HG03521 (cell line): Measurements from ENCODE around the gene SLC1A2.

Source experiments
- ATAC-seq: cut with Tn5 transposase; IDR thresholded peaks from one replicate; pipeline ENCODE4 v1.9.1; 2021; ENCODE audit warnings: mild to moderate bottlenecking, moderate library complexity; ENCODE audit not compliant: unreplicated experiment

SLC1A2 gene

DNA sequence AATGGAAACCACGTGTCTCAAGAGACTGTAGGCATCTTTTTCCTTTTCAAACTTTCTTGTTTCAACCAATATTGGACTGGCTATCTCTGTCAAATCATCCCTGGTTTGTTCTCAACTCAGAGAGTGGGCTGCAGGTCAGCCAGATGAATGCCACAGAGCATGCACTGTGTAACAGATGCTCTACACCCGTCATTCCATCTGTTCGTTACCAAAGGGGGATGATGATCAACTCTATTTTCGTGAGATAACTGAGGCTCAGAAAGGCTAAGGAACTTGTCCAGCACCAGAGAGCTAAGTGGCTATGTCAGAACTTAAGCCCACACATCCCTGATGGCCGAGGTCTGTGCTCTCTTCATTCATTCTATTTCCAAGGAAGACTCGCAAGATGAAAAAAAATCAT lies 42.1 kb downstream of the SLC1A2 start:
- ATAC-seq, result no peak

DNA sequence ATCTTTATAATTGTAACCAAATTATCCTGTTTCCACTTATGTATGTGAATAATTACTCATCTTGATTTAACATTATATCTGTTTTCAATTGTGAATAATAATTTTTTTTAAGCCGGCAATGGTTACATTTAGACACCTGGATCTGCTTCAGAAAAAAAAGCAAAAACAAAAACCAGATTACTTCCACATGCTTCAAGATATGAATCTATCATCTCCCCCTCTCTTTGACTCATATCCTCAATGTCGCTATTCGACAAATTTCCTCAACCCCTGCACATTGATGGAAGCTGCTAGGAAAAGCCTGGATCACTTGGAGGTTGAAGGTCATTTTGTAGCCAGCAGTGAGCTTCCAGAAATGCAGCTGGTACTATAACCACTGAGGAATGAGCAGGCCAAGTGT lies 42.7 kb downstream of the SLC1A2 start:
- ATAC-seq, result no peak

DNA sequence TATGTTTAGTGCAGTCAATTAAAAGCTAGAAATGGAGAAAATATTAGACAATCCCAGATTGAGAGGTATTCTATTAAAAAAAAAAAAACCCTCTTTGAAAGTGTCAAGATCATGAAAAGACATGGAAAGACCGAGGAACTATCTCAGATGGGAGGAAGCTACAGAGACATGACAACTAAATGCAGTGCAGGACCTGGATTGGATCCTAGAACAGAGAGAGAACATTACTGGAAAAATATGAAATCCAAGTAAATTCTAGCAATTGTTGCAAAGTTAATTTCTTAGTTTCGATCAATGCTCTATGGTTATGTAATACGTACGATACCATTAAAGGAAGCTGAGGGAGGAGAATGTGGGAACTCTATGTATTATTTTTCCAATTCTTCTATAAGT lies 43.2 kb downstream of the SLC1A2 start:
- no peak for ATAC-seq

GRCh38 chr11:35375332-35376117 lies 43.8 kb downstream of the SLC1A2 start:
- no peak for ATAC-seq

DNA sequence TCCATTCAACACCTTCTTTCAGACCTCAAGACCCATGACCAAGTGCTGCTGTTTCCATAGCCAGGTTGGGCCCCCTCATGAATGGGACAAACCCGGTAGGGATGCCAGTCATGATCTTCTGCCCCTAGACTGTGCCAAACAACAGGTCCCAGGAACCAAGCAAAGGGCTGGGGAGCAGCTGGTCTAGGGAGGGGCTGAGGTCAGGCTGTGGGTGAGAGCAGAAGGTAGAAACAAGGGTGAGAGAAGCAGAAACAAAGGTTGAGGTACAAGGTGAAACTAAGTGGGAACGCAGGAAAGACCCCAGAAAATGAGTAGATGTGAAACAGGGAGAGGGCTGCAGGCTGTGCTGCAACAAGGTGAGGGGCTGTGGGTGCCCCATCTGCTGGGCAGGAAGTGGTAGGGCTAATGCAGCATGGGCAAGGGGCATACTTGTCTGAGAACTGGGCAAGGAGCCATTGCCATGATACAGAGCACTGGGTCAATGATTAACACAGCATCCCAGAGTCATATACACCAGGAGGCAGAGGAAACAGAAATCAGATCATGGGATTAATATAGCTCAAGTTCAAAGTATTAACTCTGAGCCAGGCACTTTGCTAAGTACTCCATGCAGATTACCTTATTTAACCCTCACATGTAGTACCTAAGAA lies 45.9 kb downstream of the SLC1A2 start:
- ATAC-seq, result no peak

DNA sequence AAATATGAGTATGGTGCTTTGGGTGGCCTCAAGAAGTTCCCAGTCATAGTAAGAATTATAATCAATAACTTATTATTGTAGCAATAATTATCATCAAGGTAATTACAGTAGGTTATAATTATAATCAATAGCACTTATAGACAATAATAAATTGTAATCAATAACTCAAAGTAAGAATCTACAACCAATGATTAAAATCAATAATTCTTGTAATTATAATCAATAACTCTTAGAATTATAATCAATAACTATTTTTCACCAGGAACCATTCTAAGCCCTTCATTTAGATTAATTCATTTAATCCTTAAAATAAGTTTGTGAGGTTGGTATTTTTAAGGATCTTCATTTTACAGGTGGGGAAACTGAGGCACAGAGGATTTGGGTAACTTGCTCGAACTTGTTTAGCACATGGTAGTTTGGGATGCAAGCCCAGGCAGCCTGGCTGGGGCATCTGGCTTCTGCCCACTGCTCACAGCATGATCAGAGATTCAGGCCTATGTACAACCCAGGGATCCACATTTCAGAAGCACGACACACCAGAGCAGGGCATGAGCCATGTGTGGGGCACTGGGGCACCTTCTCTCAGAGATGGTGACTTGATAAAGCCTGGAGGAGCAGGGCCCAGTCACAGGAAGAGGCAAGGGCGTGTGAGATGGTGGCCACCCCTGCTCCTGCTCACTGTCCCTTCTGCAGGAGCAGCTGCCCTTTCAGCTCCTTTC lies 46.6 kb downstream of the SLC1A2 start:
- no peak for ATAC-seq

DNA sequence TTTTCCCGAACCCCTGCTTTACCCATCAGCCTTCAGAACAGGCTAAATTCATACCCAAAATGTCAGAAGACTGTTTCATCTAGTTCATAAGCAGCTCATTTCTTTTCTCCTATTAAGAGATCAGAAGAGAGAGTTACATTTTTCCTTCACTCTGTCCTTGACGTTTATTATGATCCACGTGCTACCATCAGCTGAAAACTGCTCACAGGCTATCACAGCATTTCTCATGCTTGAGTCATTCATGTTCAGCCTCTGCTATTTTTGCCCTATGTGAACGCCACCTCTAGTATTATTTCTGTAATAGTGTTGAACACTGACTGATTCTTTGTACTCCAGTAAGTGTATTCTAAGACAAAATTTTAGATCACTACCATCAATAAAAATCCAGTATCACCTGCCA lies 51.9 kb downstream of the SLC1A2 start:
- ATAC-seq, result no peak

DNA sequence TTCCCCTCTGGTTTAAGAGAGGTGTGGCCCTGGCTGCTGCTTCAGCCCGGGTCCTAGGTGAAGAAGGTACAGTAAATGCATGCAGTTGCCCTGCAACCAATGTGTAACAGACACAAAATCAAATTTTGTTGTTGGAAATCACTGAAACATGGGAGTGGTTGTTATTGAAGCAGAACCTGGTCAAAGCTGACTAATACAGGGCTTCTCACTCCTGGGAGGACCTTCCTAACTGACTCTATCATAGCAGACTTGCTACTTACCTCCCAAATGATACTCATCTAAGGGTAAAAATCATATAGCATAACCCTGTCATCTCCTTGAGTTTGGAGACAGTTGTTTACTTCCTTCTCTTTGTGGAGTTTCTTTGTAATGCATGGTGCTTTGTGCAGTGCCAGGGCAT lies 52.6 kb downstream of the SLC1A2 start:
- ATAC-seq, result no peak

DNA sequence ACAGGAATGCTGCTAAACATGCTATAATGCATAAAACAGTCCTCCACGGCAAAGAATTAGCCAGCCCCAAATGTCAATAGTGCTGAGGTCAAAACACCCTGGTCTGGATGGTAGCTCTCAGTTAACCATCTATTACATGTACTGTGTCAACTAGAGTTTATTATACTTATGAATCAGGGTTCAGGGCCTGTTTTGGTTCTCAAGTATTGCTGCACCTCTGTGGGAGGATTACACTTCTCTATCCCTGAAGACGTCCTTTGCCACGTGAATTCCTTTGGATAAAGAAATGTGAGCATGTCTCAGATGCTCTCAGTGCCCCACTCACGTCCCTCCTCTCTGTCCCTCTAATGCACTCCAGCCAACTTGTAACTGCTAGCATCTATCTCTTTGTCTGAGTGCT lies 53.4 kb downstream of the SLC1A2 start:
- ATAC-seq, result no peak

GRCh38 chr11:35365395-35365794 lies 54.0 kb downstream of the SLC1A2 start:
- ATAC-seq, result no peak

- no peak for ATAC-seq
Observed at GRCh38 chr11:35363854-35364780, 55.2 kb downstream of the SLC1A2 start.

DNA sequence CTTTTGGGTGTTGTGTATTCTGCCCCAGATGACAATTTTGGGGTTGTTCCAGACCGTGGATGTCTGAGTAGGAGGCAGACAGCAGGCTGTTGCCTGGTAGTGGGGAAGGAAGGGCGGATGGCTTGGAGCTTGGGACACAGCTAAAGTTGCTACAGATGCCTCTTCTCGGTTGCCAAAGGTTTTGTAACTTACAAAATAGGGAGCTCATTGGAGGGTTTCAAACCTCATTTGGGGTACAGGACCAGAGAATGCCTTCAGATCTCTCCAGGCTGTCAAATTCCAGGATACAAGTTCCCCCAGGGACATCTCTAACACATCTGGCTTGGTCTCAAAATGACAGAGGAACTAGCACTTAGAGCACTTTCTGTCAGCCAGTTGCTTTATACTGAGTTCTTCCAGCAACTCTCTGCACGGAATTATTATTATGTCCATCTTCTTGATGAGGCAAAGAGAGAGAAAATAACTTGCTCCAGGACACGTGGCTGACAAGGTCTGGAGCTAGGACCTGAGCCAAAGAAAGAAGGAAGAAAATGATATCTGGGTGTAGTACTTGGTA lies 56.0 kb downstream of the SLC1A2 start:
- no peak for ATAC-seq

GRCh38 chr11:35362521-35362980 lies 56.8 kb downstream of the SLC1A2 start:
- ATAC-seq, result no peak

DNA sequence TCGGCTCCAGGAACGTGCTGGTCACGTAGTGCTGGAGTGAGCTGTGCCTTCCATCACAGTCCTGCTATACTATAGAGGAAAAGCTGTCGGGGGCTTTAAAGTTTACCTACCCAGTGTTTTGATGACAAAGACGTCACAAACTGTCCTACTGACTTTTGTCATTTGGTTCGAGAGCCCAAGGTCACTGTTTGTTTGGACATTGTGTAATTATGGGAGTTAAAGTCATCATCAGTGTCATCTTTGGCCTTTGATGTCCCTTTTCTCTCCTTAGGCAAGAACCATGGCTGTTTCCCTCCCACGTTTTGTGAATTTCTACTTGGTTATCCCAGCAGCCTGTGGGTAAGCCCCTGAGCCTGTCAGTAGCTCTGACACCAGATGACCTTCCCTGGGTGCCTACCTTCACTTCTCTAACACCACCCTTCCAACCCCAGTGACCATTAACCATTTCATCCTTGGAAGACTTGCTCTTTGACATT lies 59.3 kb downstream of the SLC1A2 start:
- ATAC-seq, result no peak

DNA sequence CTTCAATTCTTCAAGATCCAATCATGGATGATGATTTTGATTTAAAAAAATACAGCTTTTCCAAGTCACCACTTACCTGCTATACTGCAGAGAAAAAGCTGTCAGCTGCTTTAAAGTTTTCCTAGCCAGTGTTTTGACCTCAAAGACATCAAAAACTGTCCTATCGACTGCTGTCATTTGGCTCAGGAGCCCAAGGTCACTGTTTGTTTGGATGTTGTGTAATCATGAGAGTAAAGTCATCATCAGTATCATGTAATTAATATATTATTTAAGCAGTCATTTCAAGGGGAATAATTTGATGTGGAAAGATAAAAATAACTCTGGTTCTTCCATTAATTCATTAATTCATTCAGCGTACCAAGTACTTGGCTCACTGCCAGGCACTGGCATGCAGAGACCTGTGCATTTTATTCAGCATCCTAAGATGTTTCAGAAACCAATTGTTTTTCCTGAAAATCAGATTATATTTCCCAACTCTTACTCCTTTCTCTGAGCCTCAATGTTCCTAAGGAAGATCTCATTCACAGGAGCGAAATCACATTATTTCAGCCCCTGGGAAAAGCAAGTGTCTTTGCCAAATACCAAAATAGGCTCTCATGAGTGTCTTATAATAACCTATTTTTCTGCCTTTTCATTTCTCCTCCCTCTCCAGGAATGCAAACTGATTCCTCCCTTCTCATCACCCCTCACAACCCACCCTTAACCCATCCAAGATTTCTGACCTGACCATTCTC lies 59.9 kb downstream of the SLC1A2 start:
- ATAC-seq, result no peak

DNA sequence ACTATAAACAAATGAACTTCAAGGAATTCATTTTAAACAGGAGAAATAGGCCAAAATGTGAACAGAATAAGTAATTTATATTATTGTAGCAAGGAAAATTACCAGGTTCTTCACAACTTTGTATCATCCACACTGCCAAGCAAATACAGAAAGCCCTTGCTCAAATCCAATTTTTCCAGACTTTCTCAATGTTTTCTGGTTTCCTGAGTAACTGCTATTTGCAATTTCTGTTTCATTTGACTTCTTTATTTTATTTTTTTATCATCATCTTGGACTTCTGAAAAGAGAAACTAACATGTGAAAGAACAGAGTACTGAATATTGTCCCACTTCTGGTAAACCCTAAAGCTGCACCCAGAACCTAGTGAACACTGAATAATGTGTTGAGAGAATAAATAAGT lies 61.0 kb downstream of the SLC1A2 start:
- no peak for ATAC-seq

DNA sequence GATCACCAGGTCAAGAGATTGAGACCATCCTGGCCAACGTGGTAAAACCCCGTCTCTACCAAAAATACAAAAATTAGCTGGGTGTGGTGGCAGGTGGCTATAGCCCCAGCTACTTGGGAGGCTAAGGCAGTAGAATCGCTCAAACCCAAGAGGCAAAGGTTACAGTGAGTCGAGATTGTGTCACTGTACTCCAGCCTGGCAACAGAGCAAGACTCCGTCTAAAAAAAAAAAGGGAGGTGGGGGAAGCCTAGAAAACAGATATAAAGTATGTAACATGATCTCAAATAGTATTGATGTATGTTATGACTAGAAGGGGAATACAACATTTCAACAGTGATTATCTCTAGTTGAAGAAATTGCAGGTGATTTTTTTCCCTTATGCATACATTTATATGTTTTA lies 61.4 kb downstream of the SLC1A2 start:
- no peak for ATAC-seq

DNA sequence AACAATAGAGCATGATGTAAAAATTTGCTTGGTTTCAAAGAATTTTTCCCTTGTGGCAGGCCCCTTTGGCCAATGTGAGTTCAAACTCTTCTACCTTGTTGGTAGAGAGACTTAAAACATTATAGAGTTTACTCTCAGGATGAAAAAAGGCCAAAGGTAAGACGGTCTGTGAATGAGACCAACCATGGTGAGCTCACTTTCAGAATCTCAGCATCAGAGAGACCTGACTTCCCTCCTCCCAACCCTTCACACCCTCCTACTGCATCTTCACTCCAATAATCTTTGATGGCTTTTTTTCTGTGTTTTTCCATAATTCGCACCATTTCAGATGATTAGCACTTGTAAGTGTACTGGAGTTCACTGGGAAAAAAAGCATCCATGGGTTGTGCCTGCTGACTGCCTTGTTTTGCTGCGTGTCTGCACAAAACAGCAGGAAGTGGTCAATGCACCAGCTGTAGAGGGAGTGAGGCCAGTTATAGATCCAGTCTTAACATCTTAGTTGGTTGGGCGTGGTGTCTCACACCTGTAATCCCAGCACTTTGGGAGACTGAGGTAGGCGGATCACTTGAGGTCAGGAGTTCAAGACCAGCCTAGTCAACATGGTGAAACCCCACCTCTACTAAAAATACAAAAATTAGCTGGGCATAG lies 64.1 kb downstream of the SLC1A2 start:
- no peak for ATAC-seq

GRCh38 chr11:35354644-35355043 lies 64.7 kb downstream of the SLC1A2 start:
- no peak for ATAC-seq
